HEK293T (cell line): ENCODE data around the gene ATP8A1.

ENCODE experiments used
- BHLHE40 ChIP-seq: fragments of 450-650 bp; IDR thresholded peaks from 2 replicates; pipeline ENCODE4 v1.6.1; 2016; ENCODE audit warnings: mild to moderate bottlenecking, moderate library complexity, borderline replicate concordance
- FOXA1 ChIP-seq: fragments of 450-650 bp; IDR thresholded peaks from 2 replicates; pipeline ENCODE4 v1.6.1; 2016; ENCODE audit warnings: mild to moderate bottlenecking
- FOXK2 ChIP-seq: fragments of 450-650 bp; IDR thresholded peaks from 2 replicates; pipeline ENCODE4 v1.6.1; 2016; ENCODE audit warnings: mild to moderate bottlenecking
- FOXM1 ChIP-seq: fragments of 450-650 bp; IDR thresholded peaks from 2 replicates; pipeline ENCODE4 v1.6.1; 2017; ENCODE audit warnings: mild to moderate bottlenecking, borderline replicate concordance
- L3MBTL2 ChIP-seq: fragments of 450-650 bp; conservative IDR thresholded peaks from 2 replicates; pipeline ENCODE4 v1.6.1; 2016; ENCODE audit warnings: mild to moderate bottlenecking
- SP1 ChIP-seq: fragments of 450-650 bp; IDR thresholded peaks from 2 replicates; pipeline ENCODE4 v1.6.1; 2017
- SUZ12 ChIP-seq: fragments of 450-650 bp; IDR thresholded peaks from 2 replicates; pipeline ENCODE4 v1.6.1; 2016; ENCODE audit warnings: mild to moderate bottlenecking

- TF ChIP-seq FOXM1 (no peak), BHLHE40 (no peak), SP1 (no peak), FOXA1 (no peak), L3MBTL2 (no peak), SUZ12 (no peak), FOXK2 (no peak)
Observed at GRCh38 chr4:42512226-42512625, 144.7 kb downstream of the ATP8A1 start.
